ENCODE results near the gene ENTPD2. TPM values are rescaled to one million over a fixed set of nuclear protein-coding genes. Genes with fewer than 3 reads are reported as not detected.

Gene ENTPD2
- total and polyA plus RNA-seq, 10 of the 15 experiments (the other 5 are each of a cell fraction or from before 2014, with no cell fraction given): 0.15 to 1.8 (median 0.65) TPM; not detected in 2

Small RNAs within 50 kb of the gene (small RNA-seq; reads per million reads assigned to genes)
- gene RF00153: not detected

Other genes starting within 250 kb of the ENTPD2 start
Only the 7 nearest of the 37 such genes appear.
- gene CLIC3, start 57.5 kb downstream of the ENTPD2 start, total RNA-seq (2014; rRNA removed): not detected in 2 replicates
- not detected in 2 replicates for gene CLIC3, start 57.5 kb downstream of the ENTPD2 start, total RNA-seq (2014; rRNA removed; fragmentation: Illumina TruSeq; extraction: Trizol)
- not detected in 2 replicates for gene CLIC3, start 57.5 kb downstream of the ENTPD2 start, total RNA-seq (2021)
- gene CLIC3, start 57.5 kb downstream of the ENTPD2 start, polyA plus RNA-seq (2011; rRNA removed): not detected in 2 replicates
- not detected in 2 replicates for gene CLIC3, start 57.5 kb downstream of the ENTPD2 start, polyA plus RNA-seq (2014; fragmentation: Illumina TruSeq; extraction: Trizol)
- not detected for gene CLIC3, start 57.5 kb downstream of the ENTPD2 start, polyA plus RNA-seq (2014; fragmentation: Nextera tagmentation; extraction: Ambion mirVana)
- gene CLIC3, start 57.5 kb downstream of the ENTPD2 start, polyA plus RNA-seq (2014; rRNA removed): 0.25 TPM in 1 of 2 replicates, not detected in the other
- under 1 TPM in 1 of 2 experiments, not detected in 1; 0.31 TPM for gene CLIC3, start 57.5 kb downstream of the ENTPD2 start, polyA plus RNA-seq (2016; fragmentation: Nextera tagmentation; extraction: Ambion mirVana)
- gene ABCA2, start 25.8 kb downstream of the ENTPD2 start, total RNA-seq (2014; rRNA removed): 0.93 and 1.2 TPM in 2 replicates
- gene ABCA2, start 25.8 kb downstream of the ENTPD2 start, total RNA-seq (2014; rRNA removed; fragmentation: Illumina TruSeq; extraction: Trizol): 0.13 and 0.46 TPM in 2 replicates
- 1.8 and 2.6 TPM in 2 replicates for gene ABCA2, start 25.8 kb downstream of the ENTPD2 start, total RNA-seq (2021)
- 1.2 and 2.3 TPM in 2 replicates for gene ABCA2, start 25.8 kb downstream of the ENTPD2 start, polyA plus RNA-seq (2011; rRNA removed)
- 0.08 and 0.34 TPM in 2 replicates for gene ABCA2, start 25.8 kb downstream of the ENTPD2 start, polyA plus RNA-seq (2014; fragmentation: Illumina TruSeq; extraction: Trizol)
- not detected for gene ABCA2, start 25.8 kb downstream of the ENTPD2 start, polyA plus RNA-seq (2014; fragmentation: Nextera tagmentation; extraction: Ambion mirVana)
- 1.1 and 2.7 TPM in 2 replicates for gene ABCA2, start 25.8 kb downstream of the ENTPD2 start, polyA plus RNA-seq (2014; rRNA removed)
- gene ABCA2, start 25.8 kb downstream of the ENTPD2 start, polyA plus RNA-seq (2016; fragmentation: Nextera tagmentation; extraction: Ambion mirVana): under 1 TPM; 0.25 to 0.35 TPM
- 0.16 and 0.17 TPM in 2 replicates for gene FUT7, start 22.0 kb downstream of the ENTPD2 start, total RNA-seq (2014; rRNA removed)
- gene FUT7, start 22.0 kb downstream of the ENTPD2 start, total RNA-seq (2014; rRNA removed; fragmentation: Illumina TruSeq; extraction: Trizol): 0.04 and 0.05 TPM in 2 replicates
- 0.13 and 0.16 TPM in 2 replicates for gene FUT7, start 22.0 kb downstream of the ENTPD2 start, total RNA-seq (2021)
- gene FUT7, start 22.0 kb downstream of the ENTPD2 start, polyA plus RNA-seq (2011; rRNA removed): 0.12 and 0.23 TPM in 2 replicates
- gene FUT7, start 22.0 kb downstream of the ENTPD2 start, polyA plus RNA-seq (2014; fragmentation: Illumina TruSeq; extraction: Trizol): 0.04 TPM in 1 of 2 replicates, not detected in the other
- gene FUT7, start 22.0 kb downstream of the ENTPD2 start, polyA plus RNA-seq (2014; fragmentation: Nextera tagmentation; extraction: Ambion mirVana): not detected
- 0.25 and 0.29 TPM in 2 replicates for gene FUT7, start 22.0 kb downstream of the ENTPD2 start, polyA plus RNA-seq (2014; rRNA removed)
- under 1 TPM; 0.32 to 0.62 TPM for gene FUT7, start 22.0 kb downstream of the ENTPD2 start, polyA plus RNA-seq (2016; fragmentation: Nextera tagmentation; extraction: Ambion mirVana)
- gene NPDC1, start 7.9 kb downstream of the ENTPD2 start, total RNA-seq (2014; rRNA removed): 0.11 and 1.2 TPM in 2 replicates
- gene NPDC1, start 7.9 kb downstream of the ENTPD2 start, total RNA-seq (2014; rRNA removed; fragmentation: Illumina TruSeq; extraction: Trizol): 0.13 TPM in 1 of 2 replicates, not detected in the other
- gene NPDC1, start 7.9 kb downstream of the ENTPD2 start, total RNA-seq (2021): 0.64 and 1.5 TPM in 2 replicates
- gene NPDC1, start 7.9 kb downstream of the ENTPD2 start, polyA plus RNA-seq (2011; rRNA removed): 0.14 and 0.19 TPM in 2 replicates
- gene NPDC1, start 7.9 kb downstream of the ENTPD2 start, polyA plus RNA-seq (2014; fragmentation: Illumina TruSeq; extraction: Trizol): 0.04 TPM in 1 of 2 replicates, not detected in the other
- gene NPDC1, start 7.9 kb downstream of the ENTPD2 start, polyA plus RNA-seq (2014; fragmentation: Nextera tagmentation; extraction: Ambion mirVana): not detected
- gene NPDC1, start 7.9 kb downstream of the ENTPD2 start, polyA plus RNA-seq (2014; rRNA removed): 0.42 and 0.58 TPM in 2 replicates
- 1 to 10 TPM; 1.1 to 1.7 TPM for gene NPDC1, start 7.9 kb downstream of the ENTPD2 start, polyA plus RNA-seq (2016; fragmentation: Nextera tagmentation; extraction: Ambion mirVana)
- 29.3 and 35.2 TPM in 2 replicates for gene SAPCD2, start 16.5 kb upstream of the ENTPD2 start, total RNA-seq (2014; rRNA removed)
- 8.2 and 10.7 TPM in 2 replicates for gene SAPCD2, start 16.5 kb upstream of the ENTPD2 start, total RNA-seq (2014; rRNA removed; fragmentation: Illumina TruSeq; extraction: Trizol)
- gene SAPCD2, start 16.5 kb upstream of the ENTPD2 start, total RNA-seq (2021): 30.0 and 32.5 TPM in 2 replicates
- gene SAPCD2, start 16.5 kb upstream of the ENTPD2 start, polyA plus RNA-seq (2011; rRNA removed): 3.7 and 6.7 TPM in 2 replicates
- gene SAPCD2, start 16.5 kb upstream of the ENTPD2 start, polyA plus RNA-seq (2014; fragmentation: Illumina TruSeq; extraction: Trizol): 2.4 and 6.2 TPM in 2 replicates
- gene SAPCD2, start 16.5 kb upstream of the ENTPD2 start, polyA plus RNA-seq (2014; fragmentation: Nextera tagmentation; extraction: Ambion mirVana): 1 to 10 TPM; 1.6 to 2.0 TPM
- 26.6 and 30.9 TPM in 2 replicates for gene SAPCD2, start 16.5 kb upstream of the ENTPD2 start, polyA plus RNA-seq (2014; rRNA removed)
- gene SAPCD2, start 16.5 kb upstream of the ENTPD2 start, polyA plus RNA-seq (2016; fragmentation: Nextera tagmentation; extraction: Ambion mirVana): 1 to 10 TPM; 3.3 to 7.7 TPM
- 9.3 and 9.5 TPM in 2 replicates for gene UAP1L1, start 23.5 kb upstream of the ENTPD2 start, total RNA-seq (2014; rRNA removed)
- 4.4 and 4.6 TPM in 2 replicates for gene UAP1L1, start 23.5 kb upstream of the ENTPD2 start, total RNA-seq (2014; rRNA removed; fragmentation: Illumina TruSeq; extraction: Trizol)
- 14.5 and 15.7 TPM in 2 replicates for gene UAP1L1, start 23.5 kb upstream of the ENTPD2 start, total RNA-seq (2021)
- 5.3 and 6.2 TPM in 2 replicates for gene UAP1L1, start 23.5 kb upstream of the ENTPD2 start, polyA plus RNA-seq (2011; rRNA removed)
- gene UAP1L1, start 23.5 kb upstream of the ENTPD2 start, polyA plus RNA-seq (2014; fragmentation: Illumina TruSeq; extraction: Trizol): 4.4 and 8.7 TPM in 2 replicates
- gene UAP1L1, start 23.5 kb upstream of the ENTPD2 start, polyA plus RNA-seq (2014; fragmentation: Nextera tagmentation; extraction: Ambion mirVana): 1 to 10 TPM in 1 of 2 experiments, under 1 TPM in 1; 0.29 to 1.2 TPM
- 12.8 and 13.8 TPM in 2 replicates for gene UAP1L1, start 23.5 kb upstream of the ENTPD2 start, polyA plus RNA-seq (2014; rRNA removed)
- gene UAP1L1, start 23.5 kb upstream of the ENTPD2 start, polyA plus RNA-seq (2016; fragmentation: Nextera tagmentation; extraction: Ambion mirVana): 1 to 10 TPM; 1.5 to 5.4 TPM
- 27.2 and 34.1 TPM in 2 replicates for gene MAN1B1, start 32.9 kb upstream of the ENTPD2 start, total RNA-seq (2014; rRNA removed)
- 16.3 and 21.4 TPM in 2 replicates for gene MAN1B1, start 32.9 kb upstream of the ENTPD2 start, total RNA-seq (2014; rRNA removed; fragmentation: Illumina TruSeq; extraction: Trizol)
- 27.1 and 33.3 TPM in 2 replicates for gene MAN1B1, start 32.9 kb upstream of the ENTPD2 start, total RNA-seq (2021)
- gene MAN1B1, start 32.9 kb upstream of the ENTPD2 start, polyA plus RNA-seq (2011; rRNA removed): 23.7 and 31.2 TPM in 2 replicates
- 14.8 and 23.5 TPM in 2 replicates for gene MAN1B1, start 32.9 kb upstream of the ENTPD2 start, polyA plus RNA-seq (2014; fragmentation: Illumina TruSeq; extraction: Trizol)
- 1 to 10 TPM in 1 of 2 experiments, under 1 TPM in 1; 0.71 to 2.0 TPM for gene MAN1B1, start 32.9 kb upstream of the ENTPD2 start, polyA plus RNA-seq (2014; fragmentation: Nextera tagmentation; extraction: Ambion mirVana)
- 23.4 and 28.4 TPM in 2 replicates for gene MAN1B1, start 32.9 kb upstream of the ENTPD2 start, polyA plus RNA-seq (2014; rRNA removed)
- gene MAN1B1, start 32.9 kb upstream of the ENTPD2 start, polyA plus RNA-seq (2016; fragmentation: Nextera tagmentation; extraction: Ambion mirVana): 10 to 100 TPM; 21.9 to 22.1 TPM